ENCODE results near the gene BTBD9. TPM values are rescaled to one million over a fixed set of nuclear protein-coding genes. Genes with fewer than 3 reads are reported as not detected.
"Not testable (repeated sequence)": the region's sequence is repeated elsewhere in the genome, so short reads cannot be mapped to it uniquely, and the experiment has no call there.

The BTBD9 gene
- total RNA-seq, 4 donors from 2014 or later: 15.4 to 50.0 (median 21.9) TPM

DNA sequence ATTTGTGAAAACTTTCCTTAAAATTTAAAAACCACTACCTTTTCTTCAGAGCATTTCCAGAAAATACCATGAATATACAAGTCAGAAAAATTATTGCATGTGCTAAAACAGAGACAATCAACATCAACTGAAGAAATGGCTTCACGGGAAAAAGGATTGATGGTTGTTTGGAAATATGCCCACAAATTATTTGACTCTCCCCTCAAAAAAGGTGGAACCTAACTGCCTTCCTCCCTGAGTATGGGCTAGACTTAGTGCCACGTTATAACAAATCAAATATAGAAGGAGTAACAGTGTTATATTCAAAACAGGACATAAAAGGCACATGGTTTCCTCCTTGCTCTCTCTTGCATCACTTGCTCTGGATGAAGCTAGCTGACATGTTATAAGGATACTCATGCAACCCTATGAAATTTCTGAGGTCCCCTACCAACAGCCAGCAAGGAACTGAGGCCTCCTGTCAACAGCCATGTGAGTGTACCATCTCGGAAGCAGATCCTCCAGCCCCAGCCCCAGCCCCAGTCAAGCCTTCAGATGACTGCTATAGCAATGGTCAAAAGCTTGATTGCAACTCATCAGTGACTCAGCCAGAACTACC lies 8.4 kb downstream of the BTBD9 start:
- WGBS: 91% methylated on average over 3 of the region's 3 CpGs
- Histone ChIP-seq H3K36me3 (no peaks in the 10 kb centered on the region), H3K9me3 (no peaks in the 10 kb centered on the region), H3K4me3 (no peak overlapping the region), H3K27me3 (no peaks in the 10 kb centered on the region), H3K4me1 (no peaks in the 10 kb centered on the region), H3K27ac (no peak overlapping the region)
- TF ChIP-seq POLR2AphosphoS5 (IDR thresholded peaks at IDR 0.05): no peak
- no peak for TF ChIP-seq EP300 (IDR thresholded peaks at IDR 0.05)
- TF ChIP-seq, protein P1, sequence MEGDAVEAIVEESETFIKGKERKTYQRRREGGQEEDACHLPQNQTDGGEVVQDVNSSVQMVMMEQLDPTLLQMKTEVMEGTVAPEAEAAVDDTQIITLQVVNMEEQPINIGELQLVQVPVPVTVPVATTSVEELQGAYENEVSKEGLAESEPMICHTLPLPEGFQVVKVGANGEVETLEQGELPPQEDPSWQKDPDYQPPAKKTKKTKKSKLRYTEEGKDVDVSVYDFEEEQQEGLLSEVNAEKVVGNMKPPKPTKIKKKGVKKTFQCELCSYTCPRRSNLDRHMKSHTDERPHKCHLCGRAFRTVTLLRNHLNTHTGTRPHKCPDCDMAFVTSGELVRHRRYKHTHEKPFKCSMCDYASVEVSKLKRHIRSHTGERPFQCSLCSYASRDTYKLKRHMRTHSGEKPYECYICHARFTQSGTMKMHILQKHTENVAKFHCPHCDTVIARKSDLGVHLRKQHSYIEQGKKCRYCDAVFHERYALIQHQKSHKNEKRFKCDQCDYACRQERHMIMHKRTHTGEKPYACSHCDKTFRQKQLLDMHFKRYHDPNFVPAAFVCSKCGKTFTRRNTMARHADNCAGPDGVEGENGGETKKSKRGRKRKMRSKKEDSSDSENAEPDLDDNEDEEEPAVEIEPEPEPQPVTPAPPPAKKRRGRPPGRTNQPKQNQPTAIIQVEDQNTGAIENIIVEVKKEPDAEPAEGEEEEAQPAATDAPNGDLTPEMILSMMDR (IDR thresholded peaks at IDR 0.05): no peak
- TF ChIP-seq POLR2A (IDR thresholded peaks at IDR 0.05): no peak
- no peak for DNase-seq (ENCODE audit: low spot score in 2 of 2)

DNA sequence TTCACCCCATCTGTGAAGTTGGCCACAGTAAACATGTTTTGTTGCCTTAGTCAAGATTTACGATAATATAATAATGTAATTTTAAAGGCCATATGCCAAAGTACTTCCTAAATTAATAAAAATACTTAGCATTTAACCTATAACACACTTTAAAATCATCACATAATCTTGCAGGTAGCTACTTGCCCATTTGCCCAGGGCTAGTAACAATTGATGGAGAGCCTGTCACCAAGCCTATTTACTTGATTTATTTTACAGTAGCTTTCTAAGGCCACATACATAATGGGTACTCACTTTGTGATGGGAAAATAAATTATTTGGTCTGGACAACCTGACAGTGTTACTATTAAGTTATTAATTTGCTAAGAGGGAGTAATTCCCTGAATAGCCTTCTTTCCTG lies 14.5 kb downstream of the BTBD9 start:
- Histone ChIP-seq H3K36me3 (no peaks in the 10 kb centered on the region), H3K4me1 (no peaks in the 10 kb centered on the region), H3K27me3 (no peaks in the 10 kb centered on the region), H3K9me3 (no peaks in the 10 kb centered on the region), H3K4me3 (no peak overlapping the region), H3K27ac (no peak overlapping the region)
- no peak for TF ChIP-seq POLR2AphosphoS5 (IDR thresholded peaks at IDR 0.05)
- TF ChIP-seq POLR2A (IDR thresholded peaks at IDR 0.05): no peak
- 61% methylated on average over 1 of the region's 1 CpG for WGBS
- DNase-seq (ENCODE audit: low spot score in 2 of 2): no peak

DNA sequence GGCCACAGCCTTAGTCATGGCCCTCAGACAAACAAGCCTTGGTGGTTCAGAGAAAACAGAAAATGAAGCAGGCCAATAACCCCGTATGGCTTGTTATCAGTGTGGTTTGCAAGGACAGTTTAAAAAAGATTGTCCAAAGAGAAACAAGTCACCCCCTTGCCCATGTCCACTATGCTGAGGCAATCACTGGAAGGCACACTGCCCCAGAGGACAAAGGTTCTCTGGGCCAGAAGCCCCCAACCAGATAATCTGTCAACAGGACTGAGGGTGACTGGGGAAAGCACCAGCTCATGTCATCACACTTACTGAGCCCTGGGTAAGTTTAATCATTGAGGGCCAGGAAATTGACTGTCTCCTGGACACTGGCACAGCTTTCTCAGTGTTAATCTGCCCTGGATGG lies 20.4 kb downstream of the BTBD9 start:
- H3K4me1 ChIP-seq; H3K27me3 ChIP-seq; H3K27ac ChIP-seq; DNase-seq (ENCODE audit: low spot score in 2 of 2); H3K9me3 ChIP-seq; H3K4me3 ChIP-seq; H3K36me3 ChIP-seq: not testable (repeated sequence)
- whole genome bisulfite sequencing: 95% methylated on average over 1 of the region's 1 CpG

DNA sequence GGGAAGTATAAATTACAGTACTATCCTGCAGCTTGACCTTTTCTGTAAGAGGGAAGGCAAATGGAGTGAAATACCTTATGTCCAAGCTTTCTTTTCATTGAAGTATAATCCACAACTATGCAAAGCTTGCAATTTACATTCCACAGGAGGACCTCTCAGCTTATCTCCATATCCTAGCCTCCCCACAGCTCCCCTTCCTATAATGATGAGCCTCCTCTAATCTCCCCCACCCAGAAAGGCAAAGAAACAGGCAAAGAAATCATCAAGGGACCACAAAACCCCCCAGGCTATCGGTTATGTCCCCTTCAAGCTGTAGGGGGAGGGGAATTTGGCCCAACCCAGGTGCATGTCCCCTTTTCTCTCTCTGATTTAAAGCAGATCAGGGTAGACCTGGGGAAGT lies 21.4 kb downstream of the BTBD9 start:
- H3K9me3 ChIP-seq; H3K4me3 ChIP-seq; H3K36me3 ChIP-seq; H3K27ac ChIP-seq; H3K4me1 ChIP-seq; DNase-seq (ENCODE audit: low spot score in 2 of 2); H3K27me3 ChIP-seq: not testable (repeated sequence)
- 95% methylated on average over 1 of the region's 1 CpG for WGBS

DNA sequence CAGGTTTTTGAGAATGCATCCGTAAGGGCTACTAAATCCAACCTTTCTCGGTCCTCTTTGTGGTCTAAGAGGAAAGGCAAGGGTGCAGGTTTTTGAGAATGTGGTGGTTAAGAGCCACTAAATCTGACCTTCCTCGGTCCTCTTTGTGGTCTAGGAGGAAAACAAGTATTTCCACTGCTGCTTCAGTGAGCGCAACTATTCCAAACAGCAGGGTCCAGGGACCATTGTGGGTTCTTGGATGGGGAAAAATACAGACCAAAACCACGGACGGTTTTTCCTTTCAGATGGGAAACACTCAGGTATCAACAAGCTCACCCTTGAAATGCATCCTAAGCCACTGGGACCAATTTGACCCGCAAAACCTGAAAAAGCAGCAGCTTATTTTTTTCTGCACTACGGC lies 21.9 kb downstream of the BTBD9 start:
- H3K4me3 ChIP-seq: no peak overlapping the region
- no peaks in the 10 kb centered on the region for H3K27me3 ChIP-seq
- DNase-seq (ENCODE audit: low spot score in 2 of 2): no peak
- H3K4me1 ChIP-seq: no peaks in the 10 kb centered on the region
- H3K27ac ChIP-seq: no peak overlapping the region
- H3K36me3 ChIP-seq: no peaks in the 10 kb centered on the region
- no peaks in the 10 kb centered on the region for H3K9me3 ChIP-seq
- TF ChIP-seq, protein P1 (IDR thresholded peaks at IDR 0.05): no peak
- TF ChIP-seq POLR2A (IDR thresholded peaks at IDR 0.05) (no peak), POLR2AphosphoS5 (IDR thresholded peaks at IDR 0.05) (no peak), EP300 (IDR thresholded peaks at IDR 0.05) (no peak)
- WGBS: 98% methylated on average over 8 of the region's 8 CpGs

DNA sequence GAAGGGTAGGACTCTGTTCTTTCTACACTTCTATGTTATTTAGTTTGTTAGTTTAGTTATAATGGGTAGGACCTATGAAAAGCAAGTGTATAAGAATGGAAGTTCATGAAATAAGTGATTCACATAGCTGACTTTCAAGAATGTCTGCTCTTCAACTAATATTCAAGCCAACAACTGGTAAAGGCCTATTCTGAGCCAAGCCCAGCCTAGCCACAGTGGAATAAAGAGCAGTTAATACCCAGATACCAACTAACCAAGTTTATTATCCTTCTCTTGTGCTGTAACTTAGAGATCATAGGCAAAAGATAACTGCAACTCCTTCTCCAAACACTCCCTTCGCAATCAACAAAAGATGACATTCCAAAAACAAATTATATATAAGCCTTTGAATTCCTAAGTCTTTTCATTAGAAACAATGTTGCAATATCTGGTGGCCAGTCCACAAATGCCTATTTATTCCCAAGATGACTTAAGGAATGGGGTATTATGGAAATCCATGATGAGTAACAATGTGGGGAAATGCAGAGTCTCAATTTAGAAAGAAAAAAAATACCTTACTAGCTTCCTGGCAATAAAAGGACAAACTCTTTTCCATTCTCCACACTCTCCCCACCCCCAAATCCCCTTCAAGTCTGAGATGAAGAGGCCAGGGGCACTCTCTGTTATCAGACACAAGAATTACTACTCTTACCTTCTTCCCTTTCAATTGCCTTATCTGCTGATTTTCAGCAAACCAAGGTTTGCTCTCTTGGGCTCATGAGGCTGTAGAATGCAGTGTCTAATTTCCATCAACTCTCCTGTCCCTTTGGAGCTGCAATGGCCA lies 27.4 kb downstream of the BTBD9 start:
- TF ChIP-seq EP300 (IDR thresholded peaks at IDR 0.05) (no peak), POLR2AphosphoS5 (IDR thresholded peaks at IDR 0.05) (no peak), POLR2A (IDR thresholded peaks at IDR 0.05) (no peak)
- TF ChIP-seq, protein P1 (IDR thresholded peaks at IDR 0.05): no peak
- 92% methylated on average over 1 of the region's 1 CpG for WGBS
- no peak for DNase-seq (ENCODE audit: low spot score in 2 of 2)
- H3K27me3 ChIP-seq: no peaks in the 10 kb centered on the region
- H3K36me3 ChIP-seq: no peaks in the 10 kb centered on the region
- no peaks in the 10 kb centered on the region for H3K4me1 ChIP-seq
- no peak overlapping the region for H3K27ac ChIP-seq
- no peak overlapping the region for H3K4me3 ChIP-seq
- no peaks in the 10 kb centered on the region for H3K9me3 ChIP-seq
